HEK293 (cell line): Measurements from ENCODE around the gene MPZL3.

Source experiments
- PATZ1 ChIP-seq: fragments of 450-650 bp; formaldehyde crosslinking; IDR thresholded peaks from 2 replicates; pipeline ENCODE4 v1.5.1; 2016; ENCODE audit warnings: missing biosample characterization, missing genetic modification characterization
- ZBTB10 ChIP-seq: fragments of 450-650 bp; formaldehyde crosslinking; IDR thresholded peaks from 2 replicates; pipeline ENCODE4 v1.5.1; 2016; ENCODE audit warnings: missing biosample characterization, missing genetic modification characterization
- ZNF121 ChIP-seq: fragments of 450-650 bp; formaldehyde crosslinking; IDR thresholded peaks from 2 replicates; pipeline ENCODE4 v1.5.1; 2016; ENCODE audit warnings: missing biosample characterization, missing genetic modification characterization
- ZNF133 ChIP-seq: fragments of 450-650 bp; formaldehyde crosslinking; IDR thresholded peaks from 2 replicates; pipeline ENCODE4 v1.5.1; 2016; ENCODE audit warnings: missing biosample characterization, missing genetic modification characterization
- ZNF311 ChIP-seq: fragments of 450-650 bp; formaldehyde crosslinking; IDR thresholded peaks from 2 replicates; pipeline ENCODE4 v1.5.1; 2017; ENCODE audit warnings: missing biosample characterization, missing genetic modification characterization, borderline replicate concordance
- ZNF558 ChIP-seq: fragments of 450-650 bp; formaldehyde crosslinking; IDR thresholded peaks from 2 replicates; pipeline ENCODE4 v1.5.1; 2016; ENCODE audit warnings: missing biosample characterization, missing genetic modification characterization
- TF ChIP-seq, protein P1 (sequence below): fragments of 450-650 bp; formaldehyde crosslinking; IDR thresholded peaks from 2 replicates; pipeline ENCODE4 v1.5.1; 2016; ENCODE audit warnings: missing biosample characterization, missing genetic modification characterization

- TF ChIP-seq PATZ1 (no peak), ZBTB10 (tag by site-specific recombination) (no peak), ZNF121 (no peak), ZNF558 (tag by site-specific recombination) (no peak), ZNF311 (tag by site-specific recombination) (no peak), ZNF133 (tag by site-specific recombination) (no peak)
- TF ChIP-seq, protein P1, sequence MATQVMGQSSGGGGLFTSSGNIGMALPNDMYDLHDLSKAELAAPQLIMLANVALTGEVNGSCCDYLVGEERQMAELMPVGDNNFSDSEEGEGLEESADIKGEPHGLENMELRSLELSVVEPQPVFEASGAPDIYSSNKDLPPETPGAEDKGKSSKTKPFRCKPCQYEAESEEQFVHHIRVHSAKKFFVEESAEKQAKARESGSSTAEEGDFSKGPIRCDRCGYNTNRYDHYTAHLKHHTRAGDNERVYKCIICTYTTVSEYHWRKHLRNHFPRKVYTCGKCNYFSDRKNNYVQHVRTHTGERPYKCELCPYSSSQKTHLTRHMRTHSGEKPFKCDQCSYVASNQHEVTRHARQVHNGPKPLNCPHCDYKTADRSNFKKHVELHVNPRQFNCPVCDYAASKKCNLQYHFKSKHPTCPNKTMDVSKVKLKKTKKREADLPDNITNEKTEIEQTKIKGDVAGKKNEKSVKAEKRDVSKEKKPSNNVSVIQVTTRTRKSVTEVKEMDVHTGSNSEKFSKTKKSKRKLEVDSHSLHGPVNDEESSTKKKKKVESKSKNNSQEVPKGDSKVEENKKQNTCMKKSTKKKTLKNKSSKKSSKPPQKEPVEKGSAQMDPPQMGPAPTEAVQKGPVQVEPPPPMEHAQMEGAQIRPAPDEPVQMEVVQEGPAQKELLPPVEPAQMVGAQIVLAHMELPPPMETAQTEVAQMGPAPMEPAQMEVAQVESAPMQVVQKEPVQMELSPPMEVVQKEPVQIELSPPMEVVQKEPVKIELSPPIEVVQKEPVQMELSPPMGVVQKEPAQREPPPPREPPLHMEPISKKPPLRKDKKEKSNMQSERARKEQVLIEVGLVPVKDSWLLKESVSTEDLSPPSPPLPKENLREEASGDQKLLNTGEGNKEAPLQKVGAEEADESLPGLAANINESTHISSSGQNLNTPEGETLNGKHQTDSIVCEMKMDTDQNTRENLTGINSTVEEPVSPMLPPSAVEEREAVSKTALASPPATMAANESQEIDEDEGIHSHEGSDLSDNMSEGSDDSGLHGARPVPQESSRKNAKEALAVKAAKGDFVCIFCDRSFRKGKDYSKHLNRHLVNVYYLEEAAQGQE (tag by site-specific recombination): no peak
Measured at GRCh38 chr11:118258410-118258809, 6.2 kb upstream of the MPZL3 start.
